GM19193 (cell line): ENCODE measurements around the gene ESPL1.
A peak's percentile ranks its signal among the peaks of the same experiment; 100 is the strongest.

Experiments used
- POLR2A ChIP-seq: IDR thresholded peaks from 4 replicates; pipeline ENCODE4 v1.6.1; 2011; ENCODE audit not compliant: insufficient read depth, insufficient read length; ENCODE audit errors: extremely low read depth

The ESPL1 gene

GRCh38 chr12:53267306-53267998 is 647 bp upstream of the ESPL1 start:
- TF ChIP-seq POLR2A: no peak

DNA sequence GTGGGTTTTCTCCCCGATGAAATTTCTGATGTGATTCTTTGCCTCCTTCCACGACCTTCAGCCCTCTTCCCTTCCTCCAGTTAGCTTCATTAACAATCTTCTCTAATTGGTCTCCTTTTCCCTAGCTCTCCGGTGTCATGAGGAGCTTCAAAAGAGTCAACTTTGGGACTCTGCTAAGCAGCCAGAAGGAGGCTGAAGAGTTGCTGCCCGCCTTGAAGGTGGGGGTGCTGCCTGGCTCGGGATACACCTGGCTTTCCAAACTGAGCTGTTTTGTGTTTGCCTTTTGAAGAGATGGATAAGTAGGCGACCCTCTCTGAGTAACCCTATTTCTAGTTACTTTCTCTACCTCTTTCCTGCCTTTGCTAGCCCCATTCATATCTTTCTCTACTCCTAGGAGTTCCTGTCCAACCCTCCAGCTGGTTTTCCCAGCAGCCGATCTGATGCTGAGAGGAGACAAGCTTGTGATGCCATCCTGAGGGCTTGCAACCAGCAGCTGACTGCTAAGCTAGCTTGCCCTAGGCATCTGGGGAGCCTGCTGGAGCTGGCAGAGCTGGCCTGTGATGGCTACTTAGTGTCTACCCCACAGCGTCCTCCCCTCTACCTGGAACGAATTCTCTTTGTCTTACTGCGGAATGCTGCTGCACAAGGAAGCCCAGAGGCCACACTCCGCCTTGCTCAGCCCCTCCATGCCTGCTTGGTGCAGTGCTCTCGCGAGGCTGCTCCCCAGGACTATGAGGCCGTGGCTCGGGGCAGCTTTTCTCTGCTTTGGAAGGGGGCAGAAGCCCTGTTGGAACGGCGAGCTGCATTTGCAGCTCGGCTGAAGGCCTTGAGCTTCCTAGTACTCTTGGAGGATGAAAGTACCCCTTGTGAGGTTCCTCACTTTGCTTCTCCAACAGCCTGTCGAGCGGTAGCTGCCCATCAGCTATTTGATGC is 797 bp downstream of the ESPL1 start:
- TF ChIP-seq POLR2A: no peak

GRCh38 chr12:53274445-53274844 is 6.3 kb downstream of the ESPL1 start:
- no peak for TF ChIP-seq POLR2A

GRCh38 chr12:53276511-53276910 is 8.4 kb downstream of the ESPL1 start:
- no peak for TF ChIP-seq POLR2A

- no peak for TF ChIP-seq POLR2A
Observed at GRCh38 chr12:53277981-53278380, 9.9 kb downstream of the ESPL1 start.

DNA sequence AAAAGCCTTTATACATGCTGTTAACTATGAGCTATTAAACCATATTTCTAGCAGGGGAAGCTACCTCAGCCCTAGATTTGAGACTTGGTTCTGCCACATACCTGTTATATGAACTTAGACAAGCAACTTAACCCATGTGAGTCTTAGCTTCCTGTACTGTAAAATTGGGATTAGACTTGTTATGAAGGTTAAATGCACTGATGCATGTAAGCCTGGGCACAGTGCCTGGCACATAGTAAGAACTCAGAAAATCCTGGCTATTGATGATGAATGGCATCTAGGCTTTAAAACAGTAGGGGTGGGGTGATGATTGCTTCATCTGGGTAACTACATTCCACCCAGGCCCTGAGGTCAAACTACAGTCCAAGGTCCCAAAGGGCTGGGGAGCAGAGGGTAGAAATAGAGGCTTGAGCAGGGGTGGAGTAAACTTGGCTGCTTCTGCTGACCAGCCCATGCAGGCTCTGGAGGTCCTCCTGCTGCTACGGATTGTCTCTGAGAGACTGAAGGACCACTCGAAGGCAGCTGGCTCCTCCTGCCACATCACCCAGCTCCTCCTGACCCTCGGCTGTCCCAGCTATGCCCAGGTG is 11.3 kb downstream of the ESPL1 start:
- no peak for TF ChIP-seq POLR2A

DNA sequence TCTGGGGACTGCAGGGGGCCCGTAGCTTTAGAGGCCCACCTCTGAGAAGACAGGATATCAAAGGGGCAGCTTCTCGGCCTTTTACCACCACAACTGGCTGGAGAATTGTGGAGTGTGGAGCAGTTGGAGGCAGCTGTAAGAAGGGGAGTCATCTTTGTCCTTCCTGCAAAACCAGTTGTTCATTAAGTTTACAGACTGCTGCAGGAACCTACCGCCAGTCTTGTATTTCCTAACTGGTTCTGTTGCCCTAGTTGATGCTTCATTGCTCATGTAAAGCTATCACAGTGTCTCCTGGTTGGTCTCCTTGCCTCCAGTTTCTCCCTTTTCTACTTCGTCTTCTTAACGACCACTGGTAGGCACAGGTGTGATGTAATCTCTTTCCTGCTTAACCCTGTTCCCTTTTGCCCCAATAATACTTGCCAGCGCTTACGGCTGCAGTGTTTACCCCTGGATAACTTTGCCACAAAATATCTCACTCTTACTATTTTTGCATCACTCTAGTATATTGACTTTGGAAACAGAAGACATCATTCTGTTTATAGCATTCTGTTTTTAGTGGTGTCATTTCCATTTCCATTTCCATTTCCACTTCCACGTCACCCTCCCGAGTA is 11.9 kb downstream of the ESPL1 start:
- TF ChIP-seq POLR2A: no peak

- TF ChIP-seq POLR2A: no peak
Observed at GRCh38 chr12:53286448-53286847, 18.3 kb downstream of the ESPL1 start.

- no peak for TF ChIP-seq POLR2A
Observed at GRCh38 chr12:53287741-53288216, 19.7 kb downstream of the ESPL1 start.

- TF ChIP-seq POLR2A: no peak
Observed at GRCh38 chr12:53288322-53288721, 20.2 kb downstream of the ESPL1 start.

DNA sequence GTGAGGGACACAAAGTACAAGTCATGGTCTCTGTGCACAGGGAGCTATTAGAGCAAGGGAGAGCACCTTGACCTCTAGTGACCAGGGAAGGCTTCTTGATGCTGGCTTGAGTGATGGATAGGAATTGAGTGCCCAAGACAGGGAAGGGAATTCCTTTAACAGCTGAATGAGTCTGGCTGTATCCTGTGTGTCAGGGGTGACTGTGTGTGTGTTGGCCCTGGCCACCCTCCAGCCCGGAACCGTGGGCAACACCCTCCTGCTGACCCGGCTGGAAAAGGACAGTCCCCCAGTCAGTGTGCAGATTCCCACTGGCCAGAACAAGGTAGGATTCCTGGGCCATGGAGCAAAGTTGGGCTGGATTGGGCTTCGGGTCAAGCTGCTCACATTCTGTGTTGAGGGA is 21.8 kb downstream of the ESPL1 start:
- no peak for TF ChIP-seq POLR2A

- no peak for TF ChIP-seq POLR2A
Observed at GRCh38 chr12:53290661-53291060, 22.6 kb downstream of the ESPL1 start.

DNA sequence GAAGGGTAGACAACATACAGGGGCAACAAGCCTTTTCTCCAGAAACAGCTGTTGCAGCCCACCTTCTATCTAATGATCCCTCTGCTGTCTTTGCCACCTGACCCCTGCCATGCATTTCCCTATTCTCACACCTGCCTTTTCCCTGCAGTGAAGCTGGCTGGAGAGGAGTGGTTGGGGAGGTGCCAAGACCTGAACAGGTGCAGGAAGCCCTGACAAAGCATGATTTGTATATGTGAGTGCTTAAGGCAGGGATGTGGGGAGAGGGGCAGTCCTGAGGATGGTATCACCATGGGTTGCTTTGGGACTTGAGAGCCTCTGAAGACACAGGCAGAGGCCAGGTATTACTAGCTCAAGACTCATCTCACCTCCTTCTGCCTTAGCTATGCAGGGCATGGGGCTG is 24.3 kb downstream of the ESPL1 start:
- TF ChIP-seq POLR2A: no peak

- peak; percentile 87 for TF ChIP-seq POLR2A
Observed at GRCh38 chr12:53295070-53295890, 27.2 kb downstream of the ESPL1 start, which contains the start of gene PFDN5. Gene PFDN5 (plus strand): TSS chr12:53295542. CDS start chr12:53295568, 26 bp downstream.

DNA sequence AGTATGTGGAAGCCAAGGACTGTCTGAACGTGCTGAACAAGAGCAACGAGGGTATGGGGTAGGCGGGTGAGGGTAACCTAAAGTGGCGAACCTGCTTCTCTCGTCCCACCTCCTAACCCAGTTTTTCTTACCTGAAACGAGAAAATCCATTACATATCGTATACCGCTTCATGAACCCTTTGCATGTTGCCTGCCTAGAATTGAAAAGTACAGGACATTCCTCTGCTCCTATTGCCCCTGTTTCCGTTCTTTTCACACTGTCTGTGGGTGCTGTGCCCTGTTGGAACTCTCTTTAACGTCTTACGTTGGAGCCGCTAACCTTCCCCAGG is 27.8 kb downstream of the ESPL1 start:
- TF ChIP-seq POLR2A: no peak

DNA sequence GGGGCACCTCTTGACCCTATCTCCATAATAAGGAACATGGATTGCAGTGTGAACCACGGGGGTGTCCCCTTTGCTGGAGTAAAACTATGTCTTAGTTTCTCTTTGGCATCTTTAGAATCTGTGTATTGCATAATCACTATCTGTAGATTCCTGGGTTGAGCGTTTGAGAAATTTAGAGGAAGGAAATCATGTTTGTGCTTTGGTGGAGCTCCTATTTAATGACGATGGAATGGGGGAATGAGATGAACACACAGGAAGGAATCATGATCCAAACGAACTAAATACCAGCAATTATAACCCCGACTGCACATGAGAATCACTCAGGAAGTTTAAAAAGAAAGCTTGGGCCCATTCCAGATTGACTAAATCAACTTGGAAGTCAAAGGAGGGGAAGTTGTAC is 30.1 kb downstream of the ESPL1 start:
- no peak for TF ChIP-seq POLR2A
